G401 (cell line): ENCODE results near the gene SEMA6D. TPM values are rescaled to one million over a fixed set of nuclear protein-coding genes. Genes with fewer than 3 reads are reported as not detected.
A peak's percentile ranks its signal among the peaks of the same experiment; 100 is the strongest.

Source experiments
- DNase-seq: peaks from one replicate; pipeline ENCODE4 v3.0.0-alpha.2; 2015; ENCODE audit warnings: low spot score
- in situ Hi-C: cut with HindIII; loops from 2 replicates; pipeline ENCODE4 v1.10.0; 2016; ENCODE audit warnings: low sequenced_read_pairs, mixed read lengths
- total RNA-seq: library from RNA; depleted of rRNA; stranded (reverse); fragments of >200 nt; shearing (Covaris generic); gene quantifications from 2 replicates; pipeline ENCODE4 v1.2.3, GENCODE V29; 2014

SEMA6D gene
- total RNA-seq, 1 experiment from 2014 or later, result not detected

DNA sequence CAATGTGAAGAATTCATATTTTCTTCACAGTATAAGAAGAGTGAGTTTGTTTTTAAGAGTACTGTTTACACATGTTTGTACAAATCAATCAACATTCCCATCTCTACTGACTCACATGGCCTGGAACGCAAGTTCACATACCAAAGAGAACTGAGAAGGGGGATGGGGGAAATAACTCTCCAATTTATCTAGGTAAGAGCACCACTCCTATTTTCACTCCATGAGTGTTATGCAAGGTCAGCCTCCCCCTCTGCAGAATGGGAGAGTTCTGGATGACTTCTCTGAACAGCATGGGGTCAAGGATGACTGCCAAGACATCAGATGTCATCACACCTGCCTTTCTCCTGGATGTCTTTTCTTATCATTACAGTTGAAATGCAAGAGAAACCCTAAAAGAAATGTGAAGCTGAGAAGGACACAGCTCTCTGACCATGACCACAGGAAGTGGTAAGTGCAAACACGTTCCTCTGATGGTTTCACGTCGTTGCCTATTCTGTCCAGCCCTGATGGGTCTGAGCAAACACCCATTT lies 95.2 kb downstream of the SEMA6D start:
- in situ Hi-C loops, result no loop called here
- peak; percentile 1 for DNase-seq

GRCh38 chr15:47813748-47814384 lies 96.6 kb downstream of the SEMA6D start:
- in situ Hi-C loops, result no loop called here
- DNase-seq, result peak; percentile 7

- in situ Hi-C loops, result no loop called here
- DNase-seq, result no peak
Measured at GRCh38 chr15:47814620-47815019, 97.3 kb downstream of the SEMA6D start.

GRCh38 chr15:47817969-47818548 lies 100.8 kb downstream of the SEMA6D start:
- no peak for DNase-seq
- in situ Hi-C loops, result no loop called here

- no peak for DNase-seq
- in situ Hi-C loops, result no loop called here
Measured at GRCh38 chr15:47819158-47819557, 101.9 kb downstream of the SEMA6D start.

DNA sequence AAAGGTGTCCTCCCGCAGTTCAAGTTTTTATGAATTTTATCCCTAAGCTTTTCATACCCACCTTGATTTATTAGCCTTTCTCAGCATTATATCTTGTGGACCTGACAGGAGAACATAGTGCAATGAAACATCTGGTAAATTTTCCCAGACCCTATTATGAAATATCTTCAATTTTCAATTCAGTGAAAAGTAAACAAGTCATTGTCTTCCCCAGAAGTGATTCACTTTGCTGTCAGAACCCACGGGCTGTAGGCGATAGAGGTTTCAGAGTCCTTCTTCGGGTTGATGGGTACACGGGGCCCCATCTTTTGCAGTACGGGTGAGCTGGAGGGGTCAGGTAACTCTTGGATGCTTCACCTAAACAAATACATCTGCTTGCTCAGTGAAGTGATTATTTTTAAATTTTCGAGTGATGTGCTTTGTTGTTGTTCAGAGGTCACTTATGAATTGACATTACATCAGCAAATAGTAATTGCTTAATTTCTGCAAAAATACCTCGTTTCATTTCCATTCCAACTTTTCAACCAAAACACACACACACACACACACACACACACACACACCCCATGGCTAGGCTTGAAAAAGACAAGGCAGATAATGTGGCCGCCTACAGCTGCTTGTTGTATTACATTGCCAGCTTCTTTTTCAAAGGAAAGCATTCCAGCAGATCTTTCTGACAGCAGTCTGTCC lies 102.9 kb downstream of the SEMA6D start:
- in situ Hi-C loops, result no loop called here
- DNase-seq, result no peak

GRCh38 chr15:47820747-47821319 lies 103.5 kb downstream of the SEMA6D start:
- in situ Hi-C loops, result no loop called here
- no peak for DNase-seq

GRCh38 chr15:47822048-47822447 lies 104.7 kb downstream of the SEMA6D start:
- in situ Hi-C loops, result no loop called here
- DNase-seq, result no peak
